GM15510 (cell line): ENCODE results near the gene MBNL1.

Experiments used
- POLR2A ChIP-seq: IDR thresholded peaks from 3 replicates; pipeline ENCODE4 v1.6.1; 2011; ENCODE audit warnings: borderline replicate concordance; ENCODE audit not compliant: insufficient read length; ENCODE audit errors: extremely low read depth

The MBNL1 gene, protein sequence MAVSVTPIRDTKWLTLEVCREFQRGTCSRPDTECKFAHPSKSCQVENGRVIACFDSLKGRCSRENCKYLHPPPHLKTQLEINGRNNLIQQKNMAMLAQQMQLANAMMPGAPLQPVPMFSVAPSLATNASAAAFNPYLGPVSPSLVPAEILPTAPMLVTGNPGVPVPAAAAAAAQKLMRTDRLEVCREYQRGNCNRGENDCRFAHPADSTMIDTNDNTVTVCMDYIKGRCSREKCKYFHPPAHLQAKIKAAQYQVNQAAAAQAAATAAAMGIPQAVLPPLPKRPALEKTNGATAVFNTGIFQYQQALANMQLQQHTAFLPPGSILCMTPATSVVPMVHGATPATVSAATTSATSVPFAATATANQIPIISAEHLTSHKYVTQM

DNA sequence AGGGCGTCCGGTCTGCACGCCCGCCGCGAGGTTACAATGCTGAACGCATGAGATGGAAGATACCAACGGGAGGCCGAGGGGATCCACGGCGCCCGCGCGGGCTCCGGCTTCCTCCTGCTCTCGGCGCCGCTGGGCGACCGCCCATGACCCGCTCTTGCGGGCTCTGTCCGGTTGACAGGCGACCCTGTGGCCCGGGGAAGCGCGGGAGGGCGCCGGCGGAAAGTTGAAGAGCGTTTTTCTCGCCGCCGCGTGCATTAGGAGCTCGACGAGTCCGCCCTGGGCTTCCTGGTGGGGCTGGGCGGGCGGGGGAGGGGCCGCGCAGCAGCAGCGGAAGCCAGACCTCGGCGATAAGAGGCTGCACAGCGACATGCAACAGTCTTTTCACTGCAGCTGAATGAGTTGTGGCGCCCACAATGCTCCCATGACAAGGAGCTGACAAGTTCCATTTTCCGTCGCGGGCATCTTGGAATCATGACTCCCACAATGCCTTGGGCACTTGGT lies at the start of gene MBNL1:
Gene MBNL1 (plus strand): TSS at position 375 of the 501 bp plus-strand sequence. CDS start 31,265 bp downstream, outside the sequence.
- peak; percentile 85 for TF ChIP-seq POLR2A

DNA sequence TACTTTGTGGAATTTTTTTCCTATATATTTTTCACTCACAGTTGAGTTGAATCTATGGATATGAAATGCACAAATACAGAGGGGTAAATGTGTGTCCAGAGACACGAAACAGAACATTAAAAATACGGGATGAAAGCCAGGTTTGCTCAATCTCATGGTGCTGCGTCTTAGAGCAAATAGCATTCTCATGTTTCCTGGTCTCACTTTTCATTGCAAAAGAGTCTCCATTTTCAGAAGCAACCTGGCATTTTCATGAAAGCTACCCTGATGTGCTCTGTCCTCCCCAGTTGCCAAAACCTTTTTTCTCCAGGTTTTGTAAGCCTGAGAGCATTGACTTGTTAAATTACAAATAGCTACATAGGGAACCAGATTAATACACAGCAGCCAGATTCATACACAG lies 49.5 kb upstream of the MBNL1 start:
- no peak for TF ChIP-seq POLR2A

DNA sequence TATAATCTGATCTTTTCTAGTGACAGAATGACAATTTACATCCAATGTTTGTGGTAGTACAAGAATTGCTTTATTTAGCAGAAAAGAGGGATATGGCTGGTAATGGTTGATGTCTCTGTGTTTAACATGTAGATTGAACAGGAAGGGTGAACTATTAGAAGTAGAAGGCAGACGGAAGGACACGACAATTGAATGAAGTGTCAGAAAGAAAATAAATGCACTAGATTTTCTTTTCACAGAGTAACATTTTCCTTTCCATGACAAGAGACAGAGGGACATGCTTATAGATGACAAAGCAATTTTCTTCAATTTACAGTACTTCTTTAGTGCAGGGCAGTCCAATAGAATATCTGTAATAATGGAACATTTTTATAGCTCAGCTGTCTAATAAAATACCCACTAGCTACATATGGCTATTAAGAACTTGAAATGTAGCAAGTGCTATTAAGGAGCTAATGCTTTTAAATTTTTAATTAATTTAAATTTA lies 48.9 kb upstream of the MBNL1 start:
- no peak for TF ChIP-seq POLR2A

DNA sequence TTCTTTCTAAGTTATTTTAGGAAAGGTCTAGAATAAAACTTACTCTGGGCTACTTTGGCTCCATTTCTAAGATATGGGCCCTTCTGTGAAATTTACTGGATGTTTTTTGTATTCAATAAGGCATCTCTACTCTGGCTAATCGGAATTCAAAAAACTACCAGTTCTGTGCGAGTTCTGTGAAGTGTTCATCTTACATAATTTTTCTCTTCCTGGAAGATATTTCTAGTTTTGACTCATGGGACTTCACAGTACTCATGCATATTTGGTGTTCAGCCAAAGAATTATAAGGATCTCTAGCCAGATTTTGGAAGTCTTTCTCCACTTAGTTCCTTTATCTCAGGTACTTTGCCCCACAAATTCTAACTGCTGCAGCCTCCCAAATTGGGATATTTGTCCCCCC lies 46.4 kb upstream of the MBNL1 start:
- no peak for TF ChIP-seq POLR2A

DNA sequence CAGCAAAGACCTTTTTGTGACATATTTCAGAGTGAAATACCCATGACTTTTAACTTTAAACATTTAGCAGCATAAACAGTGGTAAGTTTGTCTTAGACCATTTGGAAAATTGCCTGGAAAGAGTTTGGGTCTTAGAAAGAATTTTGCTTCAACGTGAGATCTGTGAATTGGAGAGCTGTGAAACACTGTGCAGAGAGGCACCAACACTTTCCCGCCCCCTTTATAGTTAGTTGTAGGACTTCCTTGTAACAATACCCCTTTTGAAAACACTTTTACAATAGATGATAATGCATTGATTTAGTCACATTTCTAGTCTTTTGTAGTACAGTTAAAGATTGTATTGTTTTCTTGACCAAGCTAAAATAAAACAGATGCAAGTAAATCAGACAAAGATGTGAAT lies 43.5 kb upstream of the MBNL1 start:
- TF ChIP-seq POLR2A: no peak

DNA sequence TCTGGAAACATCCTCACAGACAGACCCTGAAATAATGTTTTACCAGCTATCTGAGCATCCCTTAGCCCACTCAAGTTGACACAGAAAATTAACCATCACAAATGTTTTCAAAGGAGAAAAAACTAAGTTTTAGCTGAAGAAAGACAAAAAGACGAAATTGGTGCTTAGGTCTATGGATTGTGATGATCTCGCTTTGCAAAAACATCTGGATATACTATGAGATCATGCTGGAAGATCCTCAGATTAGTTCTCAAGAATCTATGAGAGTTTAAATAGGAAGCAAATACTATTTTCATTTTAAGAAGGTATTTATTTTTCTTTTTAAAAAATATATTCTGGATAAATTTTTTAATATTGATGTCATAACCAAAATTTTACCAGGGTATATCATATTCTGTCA lies 42.6 kb upstream of the MBNL1 start:
- TF ChIP-seq POLR2A: no peak

DNA sequence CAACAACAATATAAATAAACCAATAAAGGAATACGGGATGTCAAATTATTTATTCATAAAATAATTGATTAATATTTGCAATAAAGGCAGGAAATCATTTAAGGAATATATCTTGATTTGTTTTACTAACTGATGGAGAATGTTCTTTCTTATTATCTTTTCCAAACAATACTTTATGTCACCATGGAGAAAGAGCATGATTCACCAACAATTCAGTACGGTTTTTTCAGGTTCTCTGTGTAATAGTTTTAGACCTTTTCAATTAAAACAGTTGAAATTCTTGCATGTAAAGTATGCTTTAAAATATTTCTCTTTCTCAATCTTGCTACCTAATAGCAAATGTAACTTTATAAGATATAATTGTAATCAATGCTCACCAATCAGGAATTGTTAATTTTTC lies 41.7 kb upstream of the MBNL1 start:
- TF ChIP-seq POLR2A: no peak

DNA sequence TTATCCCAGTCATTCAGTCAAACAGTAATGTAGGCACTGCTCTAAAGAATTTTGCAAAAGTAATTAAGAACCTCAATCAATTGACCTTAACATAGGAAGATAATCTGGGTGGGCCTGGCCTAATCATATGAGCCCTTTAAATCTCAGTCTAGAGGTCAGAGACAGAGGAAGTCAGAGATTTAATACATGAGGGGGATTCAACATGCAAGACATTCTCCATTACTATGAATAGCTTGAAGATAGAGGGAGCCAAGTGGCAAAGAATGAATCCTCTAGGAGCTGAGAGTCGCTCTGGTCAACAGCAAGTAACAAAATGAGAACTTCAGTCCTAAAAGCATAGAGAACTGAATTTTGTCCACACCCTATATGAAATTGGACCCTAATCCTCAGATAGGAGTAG lies 39.0 kb upstream of the MBNL1 start:
- no peak for TF ChIP-seq POLR2A

DNA sequence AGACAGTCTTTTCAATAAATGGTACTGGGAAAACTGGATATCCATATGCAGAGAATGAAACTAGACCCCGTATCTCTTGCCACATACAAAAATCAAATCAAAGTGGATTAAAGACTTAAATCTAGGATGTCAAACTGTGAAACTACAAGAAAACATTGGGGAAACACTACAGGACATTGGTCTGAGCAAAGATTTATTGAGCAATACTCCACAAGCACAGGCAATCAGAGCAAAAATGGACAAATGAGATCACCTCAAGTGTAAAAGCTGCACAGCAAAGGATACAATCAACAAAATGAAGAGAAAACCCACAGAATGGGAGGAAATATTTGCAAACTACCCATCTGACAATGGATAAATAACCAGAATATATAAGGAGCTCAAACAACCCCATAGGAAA lies 38.4 kb upstream of the MBNL1 start:
- no peak for TF ChIP-seq POLR2A

DNA sequence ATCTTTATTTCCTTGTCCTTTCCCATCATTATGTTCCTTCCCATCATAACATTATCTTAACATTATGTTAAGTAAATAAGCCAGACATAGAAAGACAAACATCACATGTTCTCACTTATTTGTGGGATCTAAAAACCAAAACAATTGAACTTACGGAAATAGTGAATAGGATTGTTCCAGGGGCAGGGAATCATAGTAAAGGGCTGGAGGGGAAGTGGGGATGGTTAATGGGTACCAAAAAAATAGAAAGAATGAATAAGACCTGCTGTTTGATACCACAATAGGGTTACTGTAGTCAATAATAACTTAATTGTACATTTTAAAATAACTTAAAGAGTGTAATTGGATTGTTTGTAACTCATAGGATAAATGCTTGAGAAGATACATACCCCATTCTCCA lies 36.7 kb upstream of the MBNL1 start:
- TF ChIP-seq POLR2A: no peak

DNA sequence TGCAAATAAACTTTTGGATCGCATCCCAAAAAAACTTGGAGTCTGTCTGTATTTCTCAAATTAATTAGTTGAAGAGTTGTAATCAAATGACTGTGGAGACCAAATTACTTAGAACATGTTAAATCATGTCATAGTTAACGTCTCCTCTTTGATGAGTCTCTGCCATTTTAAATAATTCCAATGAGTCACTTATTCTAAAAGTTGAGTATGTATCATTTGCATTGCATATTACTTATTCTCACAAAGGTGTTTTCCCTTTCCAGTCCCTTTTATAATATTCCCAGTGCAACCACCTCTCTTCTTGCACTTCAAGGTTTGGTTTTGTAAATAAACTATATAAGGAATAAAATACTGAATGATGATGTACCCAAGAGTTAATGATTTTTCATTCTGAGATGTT lies 36.0 kb upstream of the MBNL1 start:
- no peak for TF ChIP-seq POLR2A

DNA sequence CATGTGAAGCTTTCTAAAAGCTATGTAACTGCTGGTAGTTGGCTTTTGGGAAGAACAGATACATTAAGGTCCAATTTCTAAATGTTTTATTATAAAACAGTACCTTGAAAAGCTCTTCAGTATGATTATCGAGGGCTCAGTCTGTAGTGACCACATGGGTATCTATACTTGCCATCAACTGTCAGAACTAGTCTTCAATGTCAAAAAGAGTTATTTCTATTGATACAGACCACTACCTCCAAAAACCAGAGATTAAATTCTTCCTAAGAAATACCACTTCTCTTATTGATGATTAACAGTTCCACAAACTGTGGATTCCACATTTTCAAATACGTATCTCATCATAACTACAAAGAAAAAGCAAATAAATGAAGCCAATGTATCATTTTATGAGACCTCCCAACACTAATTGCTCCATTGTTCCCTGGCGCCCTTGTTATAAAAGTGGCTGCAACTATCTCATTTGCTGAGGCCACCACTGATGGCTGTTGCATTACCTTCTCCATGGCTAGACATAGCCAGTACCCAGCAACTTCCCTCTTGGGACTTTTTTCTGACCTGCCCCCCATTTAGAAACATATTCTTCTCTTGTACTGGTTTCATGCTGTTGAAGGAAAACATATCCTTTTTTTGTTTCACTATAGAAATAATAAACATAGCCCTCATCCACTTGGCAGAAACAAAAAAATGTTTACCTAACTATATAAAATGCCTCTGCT lies 33.9 kb upstream of the MBNL1 start:
- TF ChIP-seq POLR2A: no peak

DNA sequence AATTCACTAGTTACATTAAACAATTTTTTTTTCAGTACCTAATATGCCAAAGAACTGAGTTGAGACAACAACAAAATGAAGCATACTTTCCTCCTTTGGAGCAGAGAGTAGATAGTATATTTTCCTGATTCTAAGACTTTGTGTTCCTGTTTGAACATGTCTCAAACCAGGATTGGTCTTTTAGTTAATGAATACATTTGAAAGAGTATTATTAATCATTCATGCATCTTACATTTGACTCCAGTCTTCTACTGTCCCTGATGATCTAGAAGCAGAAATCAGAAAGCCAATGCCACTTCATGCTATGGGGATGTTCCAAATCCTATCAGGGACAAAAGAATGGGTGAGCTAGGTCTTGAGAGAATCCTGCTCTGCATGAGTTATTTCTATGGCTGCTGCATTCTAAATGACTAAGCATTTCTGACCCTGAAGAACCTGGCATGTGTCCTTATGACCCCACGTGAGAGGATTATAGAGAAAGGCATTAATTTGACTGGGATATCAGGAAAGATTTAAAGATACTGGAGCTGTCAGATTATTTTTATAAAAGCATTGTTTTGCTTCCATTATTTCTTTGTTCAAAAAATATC lies 32.9 kb upstream of the MBNL1 start:
- TF ChIP-seq POLR2A: no peak

DNA sequence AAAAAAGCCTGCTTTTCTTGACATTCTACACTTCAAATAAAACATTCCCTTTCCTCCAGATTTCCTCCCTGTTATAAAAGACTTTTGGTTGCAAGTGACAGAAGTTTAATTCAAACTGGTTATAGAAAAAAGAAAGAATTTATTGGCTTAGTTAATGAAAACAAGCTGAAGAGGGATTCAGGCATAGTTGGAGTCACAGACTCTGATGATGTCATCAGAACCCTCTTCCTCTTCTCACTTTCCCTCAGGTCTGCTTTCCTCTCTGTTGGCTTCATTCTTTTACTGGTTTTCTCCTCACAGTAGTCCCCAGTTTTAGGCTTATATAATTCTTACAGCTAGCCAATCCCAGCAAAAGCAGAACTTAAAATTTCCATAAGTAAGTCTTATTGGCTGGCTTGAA lies 32.0 kb upstream of the MBNL1 start:
- TF ChIP-seq POLR2A: no peak
